Liver (tissue), 9 donors: ENCODE results near the gene CS. TPM values are rescaled to one million over a fixed set of nuclear protein-coding genes. Genes with fewer than 3 reads are reported as not detected.

Experiments used
- DNase-seq: peaks from one replicate; pipeline ENCODE4 v3.0.0-alpha.2; 2017; ENCODE audit warnings: low spot score
- H3K27ac ChIP-seq, 2 donors: one replicate each; pipeline ENCODE4 v1.7.0; 2013; ENCODE audit warnings: inconsistent platforms in 2 of 2, low read length in 2 of 2, control low read depth in 1 of 2, low read depth in 1 of 2, mild to moderate bottlenecking in 1 of 2
- H3K27me3 ChIP-seq, 4 donors: one replicate each; pipeline versions ENCODE4 v1.6.1 to v1.7.0; 2013; ENCODE audit warnings: low read length in 3 of 4, inconsistent platforms in 1 of 4, mild to moderate bottlenecking in 1 of 4, moderate library complexity in 1 of 4; ENCODE audit not compliant: control insufficient read depth in 4 of 4, insufficient read depth in 4 of 4
- H3K36me3 ChIP-seq, 4 donors: one replicate each; pipeline versions ENCODE4 v1.6.1 to v1.7.0; 2013; ENCODE audit warnings: low read length in 3 of 4, mild to moderate bottlenecking in 3 of 4, low read depth in 1 of 4, moderate library complexity in 1 of 4; ENCODE audit not compliant: control insufficient read depth in 4 of 4, insufficient read depth in 3 of 4
- H3K4me1 ChIP-seq, 4 donors: one replicate each; pipeline versions ENCODE4 v1.6.1 to v1.7.0; 2013; ENCODE audit warnings: low read length in 3 of 4, mild to moderate bottlenecking in 3 of 4, moderate library complexity in 1 of 4; ENCODE audit not compliant: control insufficient read depth in 4 of 4, insufficient read depth in 4 of 4
- H3K4me3 ChIP-seq, 3 donors: one replicate each; pipeline versions ENCODE4 v1.6.1 to v1.7.0; 2013; ENCODE audit warnings: low read length in 3 of 3, control low read depth in 1 of 3, low read depth in 1 of 3, mild to moderate bottlenecking in 1 of 3
- H3K9ac ChIP-seq, 2 donors: one replicate each; pipeline ENCODE4 v1.7.0; 2013; ENCODE audit warnings: low read length in 2 of 2, mild to moderate bottlenecking in 2 of 2, moderate library complexity in 2 of 2, control low read depth in 1 of 2, low read depth in 1 of 2
- H3K9me3 ChIP-seq, 4 donors: one replicate each; pipeline versions ENCODE4 v1.6.1 to v1.7.0; 2013; ENCODE audit warnings: low read length in 3 of 4; ENCODE audit not compliant: control insufficient read depth in 4 of 4
- EGR1 ChIP-seq, 2 donors: IDR thresholded peaks; 2 replicates each; pipeline ENCODE4 v1.6.1; 2016 to 2018; ENCODE audit warnings: antibody characterized with exemption in 2 of 2, low read depth in 2 of 2
- FOXA1 ChIP-seq: IDR thresholded peaks from 2 replicates; pipeline ENCODE4 v1.6.1; 2016; ENCODE audit warnings: antibody characterized with exemption
- FOXA2 ChIP-seq: IDR thresholded peaks from 2 replicates; pipeline ENCODE4 v1.6.1; 2016; ENCODE audit warnings: antibody characterized with exemption
- GABPA ChIP-seq, 2 donors: IDR thresholded peaks in 1 of 2; conservative IDR thresholded peaks in 1 of 2; 2 replicates each; pipeline ENCODE4 v1.6.1; 2016; ENCODE audit warnings: antibody characterized with exemption in 2 of 2, mild to moderate bottlenecking in 1 of 2, moderate library complexity in 1 of 2
- HNF4A ChIP-seq, 2 donors: conservative IDR thresholded peaks; 2 replicates each; pipeline ENCODE4 v1.6.1; 2016; ENCODE audit warnings: antibody characterized with exemption in 2 of 2, mild to moderate bottlenecking in 2 of 2
- HNF4G ChIP-seq: IDR thresholded peaks from 2 replicates; pipeline ENCODE4 v1.6.1; 2016; ENCODE audit warnings: antibody characterized with exemption
- JUND ChIP-seq, 2 donors: IDR thresholded peaks; 2 replicates each; pipeline ENCODE4 v1.6.1; 2016; ENCODE audit warnings: antibody characterized with exemption in 2 of 2
- NR2F2 ChIP-seq: IDR thresholded peaks from 2 replicates; pipeline ENCODE4 v1.6.1; 2016; ENCODE audit warnings: antibody characterized with exemption
- RAD21 ChIP-seq, 2 donors: IDR thresholded peaks; 2 replicates each; pipeline ENCODE4 v1.6.1; 2016; ENCODE audit warnings: antibody characterized with exemption in 2 of 2, mild to moderate bottlenecking in 2 of 2
- RXRA ChIP-seq, 2 donors: IDR thresholded peaks; 2 replicates each; pipeline ENCODE4 v1.6.1; 2017 to 2018; ENCODE audit warnings: antibody characterized with exemption in 2 of 2, mild to moderate bottlenecking in 1 of 2
- SP1 ChIP-seq: IDR thresholded peaks from 2 replicates; pipeline ENCODE4 v1.6.1; 2018; ENCODE audit warnings: antibody characterized with exemption, mild to moderate bottlenecking
- TAF1 ChIP-seq: conservative IDR thresholded peaks from 2 replicates; pipeline ENCODE4 v1.6.1; 2016; ENCODE audit warnings: antibody characterized with exemption, mild to moderate bottlenecking
- YY1 ChIP-seq: IDR thresholded peaks from 2 replicates; pipeline ENCODE4 v1.6.1; 2016; ENCODE audit warnings: antibody characterized with exemption, mild to moderate bottlenecking
- WGBS: extraction: QIAGEN DNeasy Blood & Tissue Kit; methylation state at CpG from one replicate; pipeline ENCODE4 v1.1.7; 2013; 5-methylcytosine and 5-hydroxymethylcytosine counted together
- polyA plus RNA-seq, 2 donors: library from polyadenylated mRNA; stranded (reverse) in 1 of 2; unstranded in 1 of 2; fragments of 200-250 nt in 1 of 2; fragments of >200 nt in 1 of 2; fragmentation: Nextera tagmentation in 1 of 2; extraction: Ambion mirVana in 1 of 2; gene quantifications; one replicate each; pipeline versions ENCODE4 v1.2.1 to v1.2.3, GENCODE V29; 2013 to 2015
- total RNA-seq, 2 donors: library from RNA; depleted of rRNA; stranded (reverse); fragments of >200 nt; gene quantifications; one replicate each; pipeline ENCODE4 v1.2.3, GENCODE V29; 2014
- TF ChIP-seq, protein P1 (sequence below): fragments of 150-350 bp; IDR thresholded peaks from 2 replicates; pipeline ENCODE4 v1.5.1; 2017; ENCODE audit warnings: improper control_type of control experiment, low read depth, low read length; ENCODE audit not compliant: missing input control
- TF ChIP-seq, protein P2 (sequence below): IDR thresholded peaks from 2 replicates; pipeline ENCODE4 v1.6.1; 2016; ENCODE audit warnings: antibody characterized with exemption
- TF ChIP-seq, protein P3 (sequence below): IDR thresholded peaks from 2 replicates; pipeline ENCODE4 v1.6.1; 2016; ENCODE audit warnings: antibody characterized with exemption
- TF ChIP-seq, protein P4 (sequence below): IDR thresholded peaks from 2 replicates; pipeline ENCODE4 v1.6.1; 2016; ENCODE audit warnings: antibody characterized with exemption, mild to moderate bottlenecking
- TF ChIP-seq, protein P5 (sequence below): IDR thresholded peaks from 2 replicates; pipeline ENCODE4 v1.6.1; 2016; ENCODE audit warnings: antibody characterized with exemption
- donor health status: healthy.
- donor health status: healthy.
- donor health status: healthy.
- donor health status: healthy.
- donor health status: healthy.

The CS gene
- total and polyA plus RNA-seq, 4 donors, result 33.8 to 79.9 (median 47.5) TPM

DNA sequence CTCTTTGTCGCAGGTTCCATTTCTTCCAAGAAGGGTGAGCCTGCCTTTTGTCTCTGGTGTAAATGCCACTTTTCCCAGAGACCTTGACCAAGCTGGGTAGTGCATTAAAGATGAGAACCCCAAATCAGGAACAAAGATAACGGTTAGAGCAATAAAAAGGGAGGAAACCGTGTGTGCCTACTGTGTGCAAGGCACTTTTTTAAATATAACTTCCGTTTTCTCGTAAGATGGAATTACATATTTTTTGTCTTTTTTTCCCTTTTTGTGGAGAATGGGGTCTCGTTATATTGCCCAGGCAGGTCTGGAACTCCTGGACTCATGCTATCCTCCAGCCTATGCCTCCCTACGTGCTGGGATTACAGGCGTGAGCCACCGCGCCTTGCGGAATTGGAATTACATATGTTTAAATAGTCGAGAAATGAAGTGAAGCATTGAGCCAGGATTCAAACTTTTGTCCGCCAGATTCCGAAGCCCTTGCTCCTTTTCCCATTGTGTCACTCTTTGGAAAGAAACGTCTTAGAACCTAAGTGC is 76.5 kb downstream of the CS start:
- Histone ChIP-seq H3K4me3 (peak overlapping the region; percentile 27 to 44 (median 41)), H3K9me3 (no peaks in the 10 kb centered on the region), H3K4me1 (peaks cover 4 to 42% (median 31%) of the 10 kb centered on the region in 4 donors), H3K27me3 (no peaks in the 10 kb centered on the region), H3K27ac (peak overlapping the region; percentile 51 to 54), H3K36me3 (peaks cover 0 to 2% (median 0%) of the 10 kb centered on the region in 4 donors), H3K9ac (no peak overlapping the region)
- WGBS, result 38% methylated on average over 15 of the region's 15 CpGs
- no peak for DNase-seq
- TF ChIP-seq, protein P1, sequence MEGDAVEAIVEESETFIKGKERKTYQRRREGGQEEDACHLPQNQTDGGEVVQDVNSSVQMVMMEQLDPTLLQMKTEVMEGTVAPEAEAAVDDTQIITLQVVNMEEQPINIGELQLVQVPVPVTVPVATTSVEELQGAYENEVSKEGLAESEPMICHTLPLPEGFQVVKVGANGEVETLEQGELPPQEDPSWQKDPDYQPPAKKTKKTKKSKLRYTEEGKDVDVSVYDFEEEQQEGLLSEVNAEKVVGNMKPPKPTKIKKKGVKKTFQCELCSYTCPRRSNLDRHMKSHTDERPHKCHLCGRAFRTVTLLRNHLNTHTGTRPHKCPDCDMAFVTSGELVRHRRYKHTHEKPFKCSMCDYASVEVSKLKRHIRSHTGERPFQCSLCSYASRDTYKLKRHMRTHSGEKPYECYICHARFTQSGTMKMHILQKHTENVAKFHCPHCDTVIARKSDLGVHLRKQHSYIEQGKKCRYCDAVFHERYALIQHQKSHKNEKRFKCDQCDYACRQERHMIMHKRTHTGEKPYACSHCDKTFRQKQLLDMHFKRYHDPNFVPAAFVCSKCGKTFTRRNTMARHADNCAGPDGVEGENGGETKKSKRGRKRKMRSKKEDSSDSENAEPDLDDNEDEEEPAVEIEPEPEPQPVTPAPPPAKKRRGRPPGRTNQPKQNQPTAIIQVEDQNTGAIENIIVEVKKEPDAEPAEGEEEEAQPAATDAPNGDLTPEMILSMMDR, result no peak
- TF ChIP-seq, protein P2, sequence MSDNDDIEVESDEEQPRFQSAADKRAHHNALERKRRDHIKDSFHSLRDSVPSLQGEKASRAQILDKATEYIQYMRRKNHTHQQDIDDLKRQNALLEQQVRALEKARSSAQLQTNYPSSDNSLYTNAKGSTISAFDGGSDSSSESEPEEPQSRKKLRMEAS, result no peak
- TF ChIP-seq, protein P3, sequence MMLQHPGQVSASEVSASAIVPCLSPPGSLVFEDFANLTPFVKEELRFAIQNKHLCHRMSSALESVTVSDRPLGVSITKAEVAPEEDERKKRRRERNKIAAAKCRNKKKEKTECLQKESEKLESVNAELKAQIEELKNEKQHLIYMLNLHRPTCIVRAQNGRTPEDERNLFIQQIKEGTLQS, result no peak
- no peak for TF ChIP-seq HNF4A (conservative IDR thresholded peaks at IDR 0.05)
- no peak for TF ChIP-seq EGR1 (IDR thresholded peaks at IDR 0.05; ENCODE audit: low read depth in 2 of 2)
- no peak for TF ChIP-seq FOXA1
- no peak for TF ChIP-seq JUND (IDR thresholded peaks at IDR 0.05)
- TF ChIP-seq TAF1, result no peak
- no peak for TF ChIP-seq RXRA (IDR thresholded peaks at IDR 0.05)
- TF ChIP-seq HNF4G, result no peak
- TF ChIP-seq RAD21 (IDR thresholded peaks at IDR 0.05), result no peak
- TF ChIP-seq FOXA2, result no peak
- TF ChIP-seq, protein P4, sequence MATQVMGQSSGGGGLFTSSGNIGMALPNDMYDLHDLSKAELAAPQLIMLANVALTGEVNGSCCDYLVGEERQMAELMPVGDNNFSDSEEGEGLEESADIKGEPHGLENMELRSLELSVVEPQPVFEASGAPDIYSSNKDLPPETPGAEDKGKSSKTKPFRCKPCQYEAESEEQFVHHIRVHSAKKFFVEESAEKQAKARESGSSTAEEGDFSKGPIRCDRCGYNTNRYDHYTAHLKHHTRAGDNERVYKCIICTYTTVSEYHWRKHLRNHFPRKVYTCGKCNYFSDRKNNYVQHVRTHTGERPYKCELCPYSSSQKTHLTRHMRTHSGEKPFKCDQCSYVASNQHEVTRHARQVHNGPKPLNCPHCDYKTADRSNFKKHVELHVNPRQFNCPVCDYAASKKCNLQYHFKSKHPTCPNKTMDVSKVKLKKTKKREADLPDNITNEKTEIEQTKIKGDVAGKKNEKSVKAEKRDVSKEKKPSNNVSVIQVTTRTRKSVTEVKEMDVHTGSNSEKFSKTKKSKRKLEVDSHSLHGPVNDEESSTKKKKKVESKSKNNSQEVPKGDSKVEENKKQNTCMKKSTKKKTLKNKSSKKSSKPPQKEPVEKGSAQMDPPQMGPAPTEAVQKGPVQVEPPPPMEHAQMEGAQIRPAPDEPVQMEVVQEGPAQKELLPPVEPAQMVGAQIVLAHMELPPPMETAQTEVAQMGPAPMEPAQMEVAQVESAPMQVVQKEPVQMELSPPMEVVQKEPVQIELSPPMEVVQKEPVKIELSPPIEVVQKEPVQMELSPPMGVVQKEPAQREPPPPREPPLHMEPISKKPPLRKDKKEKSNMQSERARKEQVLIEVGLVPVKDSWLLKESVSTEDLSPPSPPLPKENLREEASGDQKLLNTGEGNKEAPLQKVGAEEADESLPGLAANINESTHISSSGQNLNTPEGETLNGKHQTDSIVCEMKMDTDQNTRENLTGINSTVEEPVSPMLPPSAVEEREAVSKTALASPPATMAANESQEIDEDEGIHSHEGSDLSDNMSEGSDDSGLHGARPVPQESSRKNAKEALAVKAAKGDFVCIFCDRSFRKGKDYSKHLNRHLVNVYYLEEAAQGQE, result no peak
- TF ChIP-seq SP1, result no peak
- no peak for TF ChIP-seq YY1
- TF ChIP-seq NR2F2, result no peak
- TF ChIP-seq GABPA (IDR thresholded peaks at IDR 0.05 in 1 of 2, conservative IDR thresholded peaks at IDR 0.05 in 1 of 2), result no peak
- TF ChIP-seq, protein P5, sequence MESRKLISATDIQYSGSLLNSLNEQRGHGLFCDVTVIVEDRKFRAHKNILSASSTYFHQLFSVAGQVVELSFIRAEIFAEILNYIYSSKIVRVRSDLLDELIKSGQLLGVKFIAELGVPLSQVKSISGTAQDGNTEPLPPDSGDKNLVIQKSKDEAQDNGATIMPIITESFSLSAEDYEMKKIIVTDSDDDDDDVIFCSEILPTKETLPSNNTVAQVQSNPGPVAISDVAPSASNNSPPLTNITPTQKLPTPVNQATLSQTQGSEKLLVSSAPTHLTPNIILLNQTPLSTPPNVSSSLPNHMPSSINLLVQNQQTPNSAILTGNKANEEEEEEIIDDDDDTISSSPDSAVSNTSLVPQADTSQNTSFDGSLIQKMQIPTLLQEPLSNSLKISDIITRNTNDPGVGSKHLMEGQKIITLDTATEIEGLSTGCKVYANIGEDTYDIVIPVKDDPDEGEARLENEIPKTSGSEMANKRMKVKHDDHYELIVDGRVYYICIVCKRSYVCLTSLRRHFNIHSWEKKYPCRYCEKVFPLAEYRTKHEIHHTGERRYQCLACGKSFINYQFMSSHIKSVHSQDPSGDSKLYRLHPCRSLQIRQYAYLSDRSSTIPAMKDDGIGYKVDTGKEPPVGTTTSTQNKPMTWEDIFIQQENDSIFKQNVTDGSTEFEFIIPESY, result no peak
